DOHH2 (cell line): ENCODE results near the gene ZNF512.

Experiments used
- H3F3A ChIP-seq: fragments of 200-600 bp; sonication (generic), shearing (Covaris generic); 2 replicates; pipeline ENCODE4 v1.6.0; 2016; ENCODE audit warnings: antibody characterized with exemption, mild to moderate bottlenecking; ENCODE audit not compliant: control insufficient read depth, insufficient read depth
- H3K27ac ChIP-seq: fragments of 200-600 bp; sonication (generic); 2 replicates; pipeline ENCODE4 v1.5.1; 2014; ENCODE audit warnings: low read depth, mild to moderate bottlenecking, low read length, moderate library complexity
- H3K27me3 ChIP-seq: fragments of 200-600 bp; sonication (generic); 2 replicates; pipeline ENCODE4 v1.6.1; 2014; ENCODE audit warnings: mild to moderate bottlenecking, low read length, mixed read lengths; ENCODE audit not compliant: control insufficient read depth
- H3K36me3 ChIP-seq: fragments of 200-600 bp; sonication (generic); 2 replicates; pipeline ENCODE4 v1.6.1; 2014; ENCODE audit warnings: mild to moderate bottlenecking, low read length, moderate library complexity, mixed read lengths; ENCODE audit not compliant: control insufficient read depth
- H3K4me1 ChIP-seq: fragments of 200-600 bp; sonication (generic); 2 replicates; pipeline ENCODE4 v1.6.1; 2014; ENCODE audit warnings: mild to moderate bottlenecking, low read length, mixed read lengths; ENCODE audit not compliant: control insufficient read depth
- H3K4me2 ChIP-seq: fragments of 200-600 bp; sonication (generic); 2 replicates; pipeline ENCODE4 v1.6.0; 2014; ENCODE audit warnings: mild to moderate bottlenecking, low read length, moderate library complexity
- H3K4me3 ChIP-seq: fragments of 200-600 bp; sonication (generic); 2 replicates; pipeline ENCODE4 v1.5.1; 2014; ENCODE audit warnings: mild to moderate bottlenecking, low read length, mixed read lengths
- H3K79me2 ChIP-seq: fragments of 200-600 bp; sonication (generic); 2 replicates; pipeline ENCODE4 v1.6.1; 2014; ENCODE audit warnings: mild to moderate bottlenecking, low read length, mixed read lengths; ENCODE audit not compliant: control insufficient read depth
- H3K9me2 ChIP-seq: fragments of 200-600 bp; sonication (generic); replicated peaks from 2 replicates; pipeline ENCODE4 v1.6.1; 2014; ENCODE audit warnings: mild to moderate bottlenecking, low read length, mixed read lengths; ENCODE audit not compliant: control insufficient read depth
- H3K9me3 ChIP-seq: fragments of 200-600 bp; sonication (generic); 2 replicates; pipeline ENCODE4 v1.6.1; 2014; ENCODE audit warnings: antibody characterized with exemption, low read length, mixed read lengths; ENCODE audit not compliant: control insufficient read depth, insufficient read depth
- H4K20me1 ChIP-seq: fragments of 200-600 bp; sonication (generic); 2 replicates; pipeline ENCODE4 v1.6.0; 2014; ENCODE audit warnings: low read depth, mild to moderate bottlenecking, antibody characterized with exemption, low read length, moderate library complexity; ENCODE audit not compliant: control insufficient read depth, insufficient read depth
- CTCF ChIP-seq: fragments of 200-600 bp; sonication (generic); IDR thresholded peaks from one replicate; pipeline ENCODE4 v1.5.1; 2014; ENCODE audit warnings: antibody characterized with exemption, mild to moderate bottlenecking, low read depth, low read length; ENCODE audit not compliant: poor library complexity, severe bottlenecking
- EZH2phosphoT487 ChIP-seq: fragments of 200-600 bp; sonication (generic); IDR thresholded peaks from 2 replicates; pipeline ENCODE4 v1.6.1; 2017; ENCODE audit warnings: borderline replicate concordance, mild to moderate bottlenecking, antibody characterized with exemption, low read length, moderate library complexity, mixed read lengths

ZNF512 gene

DNA sequence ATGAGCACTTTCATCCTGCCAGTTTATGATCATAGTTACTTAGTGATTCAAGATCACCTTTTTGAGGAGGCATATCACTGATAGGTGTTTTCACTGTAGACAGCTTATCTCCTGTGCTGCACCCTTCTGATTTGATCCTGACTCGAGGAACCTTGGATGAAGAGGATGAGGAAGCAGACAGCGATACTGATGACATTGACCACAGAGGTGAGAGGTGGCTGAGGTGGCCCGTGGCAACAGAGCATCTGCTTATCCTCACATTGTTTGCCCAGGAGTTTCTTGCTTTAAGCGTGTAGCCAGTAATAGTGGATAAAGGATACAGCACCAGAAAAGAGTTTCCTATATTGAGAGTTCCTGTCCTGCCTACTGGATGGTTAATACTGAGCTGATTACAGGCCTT is 64.9 kb downstream of the ZNF512 start:
- H3K4me3 ChIP-seq, result no peak overlapping the region
- H4K20me1 ChIP-seq, result no peaks in the 10 kb centered on the region
- no peaks in the 10 kb centered on the region for H3K4me1 ChIP-seq
- no peak overlapping the region for H3K4me2 ChIP-seq
- H3K36me3 ChIP-seq, result peaks cover 62% of the 10 kb centered on the region
- H3K79me2 ChIP-seq, result no peaks in the 10 kb centered on the region
- TF ChIP-seq EZH2phosphoT487 (no peak), CTCF (no peak)
- no peaks in the 10 kb centered on the region for H3F3A ChIP-seq
- no peaks in the 10 kb centered on the region for H3K27me3 ChIP-seq
- H3K27ac ChIP-seq, result no peak overlapping the region
- no peaks in the 10 kb centered on the region for H3K9me3 ChIP-seq
- no peaks in the 10 kb centered on the region for H3K9me2 ChIP-seq

GRCh38 chr2:27651056-27651455 is 68.2 kb downstream of the ZNF512 start:
- Histone ChIP-seq H3F3A (no peaks in the 10 kb centered on the region), H3K9me3 (no peaks in the 10 kb centered on the region), H3K36me3 (peaks cover 78% of the 10 kb centered on the region), H3K27me3 (no peaks in the 10 kb centered on the region), H3K9me2 (no peaks in the 10 kb centered on the region), H3K4me3 (no peak overlapping the region), H3K27ac (no peak overlapping the region), H4K20me1 (no peaks in the 10 kb centered on the region), H3K4me2 (no peak overlapping the region), H3K79me2 (no peaks in the 10 kb centered on the region), H3K4me1 (no peaks in the 10 kb centered on the region)
- TF ChIP-seq CTCF, result no peak
- TF ChIP-seq EZH2phosphoT487, result no peak

- no peaks in the 10 kb centered on the region for H3K27me3 ChIP-seq
- H4K20me1 ChIP-seq, result no peaks in the 10 kb centered on the region
- no peak overlapping the region for H3K4me3 ChIP-seq
- H3K27ac ChIP-seq, result no peak overlapping the region
- TF ChIP-seq EZH2phosphoT487 (no peak), CTCF (no peak)
- no peak overlapping the region for H3K4me2 ChIP-seq
- no peaks in the 10 kb centered on the region for H3K79me2 ChIP-seq
- H3K4me1 ChIP-seq, result no peaks in the 10 kb centered on the region
- H3K9me2 ChIP-seq, result no peaks in the 10 kb centered on the region
- no peaks in the 10 kb centered on the region for H3K9me3 ChIP-seq
- peaks cover 84% of the 10 kb centered on the region for H3K36me3 ChIP-seq
- H3F3A ChIP-seq, result no peaks in the 10 kb centered on the region
Observed at GRCh38 chr2:27652341-27652740, 69.5 kb downstream of the ZNF512 start.

DNA sequence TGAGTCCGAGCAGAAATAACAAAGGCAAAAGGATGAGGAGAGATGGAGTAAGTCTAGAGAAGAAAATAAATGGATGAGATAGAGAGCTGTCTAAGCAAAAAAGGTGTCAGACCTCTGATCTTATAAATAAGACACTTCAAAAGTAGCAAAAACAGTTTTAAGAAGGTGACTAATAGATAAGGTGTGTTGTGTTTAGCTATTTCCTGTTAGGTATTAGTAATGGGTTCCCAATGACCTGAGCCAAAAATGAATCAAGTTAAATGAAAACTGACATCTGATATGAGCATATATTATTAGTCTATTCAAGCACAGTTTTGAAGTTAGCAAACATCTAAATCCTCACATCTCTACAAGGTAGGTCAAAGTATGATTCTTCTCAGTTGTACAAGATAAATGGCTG is 69.9 kb downstream of the ZNF512 start:
- no peaks in the 10 kb centered on the region for H3K9me3 ChIP-seq
- no peaks in the 10 kb centered on the region for H3K9me2 ChIP-seq
- no peak overlapping the region for H3K27ac ChIP-seq
- H3F3A ChIP-seq, result no peaks in the 10 kb centered on the region
- no peaks in the 10 kb centered on the region for H3K27me3 ChIP-seq
- no peaks in the 10 kb centered on the region for H4K20me1 ChIP-seq
- H3K36me3 ChIP-seq, result peaks cover 84% of the 10 kb centered on the region
- H3K4me1 ChIP-seq, result no peaks in the 10 kb centered on the region
- no peaks in the 10 kb centered on the region for H3K79me2 ChIP-seq
- TF ChIP-seq CTCF (no peak), EZH2phosphoT487 (no peak)
- no peak overlapping the region for H3K4me3 ChIP-seq
- no peak overlapping the region for H3K4me2 ChIP-seq
